ENCODE measurements around the gene RSPH3. TPM values are rescaled to one million over a fixed set of nuclear protein-coding genes. Genes with fewer than 3 reads are reported as not detected.

RSPH3 gene
- total RNA-seq, 2 donors from 2014 or later = 17.6 to 20.0 TPM

Other genes with a start within 250 kb of the RSPH3 start
- 100 to 1,000 TPM; 368 to 492 TPM for gene EZR, start 180.8 kb downstream of the RSPH3 start, total RNA-seq
- 1 to 10 TPM; 2.2 to 2.8 TPM for gene TAGAP, start 44.8 kb upstream of the RSPH3 start, total RNA-seq
- gene FNDC1, start 169.2 kb upstream of the RSPH3 start, total RNA-seq = 1 to 10 TPM in 1 of 2 donors, under 1 TPM in 1; 0.21 to 1.5 TPM

Data from left colon (tissue), 2 donors.